ENCODE measurements around the gene SH2D3C. TPM values are rescaled to one million over a fixed set of nuclear protein-coding genes. Genes with fewer than 3 reads are reported as not detected.

Gene SH2D3C
- total RNA-seq, 2 donors from 2014 or later = 11.5 to 16.5 TPM

GRCh38 chr9:127693697-127694096 is 84.8 kb downstream of the SH2D3C start:
- Histone ChIP-seq H3K9me3 (no peaks in the 10 kb centered on the region), H3K27ac (no peak overlapping the region), H3K4me1 (peaks cover 0 to under 1% of the 10 kb centered on the region in 2 donors), H3K27me3 (no peaks in the 10 kb centered on the region), H3K4me3 (no peak overlapping the region), H3K36me3 (peaks cover 20% of the 10 kb centered on the region)
- no peak for DNase-seq (ENCODE audit: low spot score)
- TF ChIP-seq CTCF (IDR thresholded peaks at IDR 0.05) = no peak

- no peak for DNase-seq (ENCODE audit: low spot score)
- no peak overlapping the region for H3K4me3 ChIP-seq
- H3K9me3 ChIP-seq = no peaks in the 10 kb centered on the region
- no peak overlapping the region for H3K27ac ChIP-seq
- TF ChIP-seq CTCF (IDR thresholded peaks at IDR 0.05) = no peak
- no peaks in the 10 kb centered on the region for H3K4me1 ChIP-seq
- peaks cover 23% of the 10 kb centered on the region for H3K36me3 ChIP-seq
- H3K27me3 ChIP-seq = no peaks in the 10 kb centered on the region
These were observed 85.3 kb downstream of the SH2D3C start for GRCh38 chr9:127693143-127693542.

- Histone ChIP-seq H3K4me3 (no peak overlapping the region), H3K9me3 (no peaks in the 10 kb centered on the region), H3K27me3 (no peaks in the 10 kb centered on the region), H3K4me1 (no peaks in the 10 kb centered on the region), H3K36me3 (peaks cover 25% of the 10 kb centered on the region), H3K27ac (no peak overlapping the region)
- no peak for TF ChIP-seq CTCF (IDR thresholded peaks at IDR 0.05)
- no peak for DNase-seq (ENCODE audit: low spot score)
These were observed 86.4 kb downstream of the SH2D3C start for GRCh38 chr9:127692071-127692470.

- H3K4me1 ChIP-seq = no peaks in the 10 kb centered on the region
- H3K4me3 ChIP-seq = no peak overlapping the region
- DNase-seq (ENCODE audit: low spot score) = no peak
- no peaks in the 10 kb centered on the region for H3K27me3 ChIP-seq
- no peak for TF ChIP-seq CTCF (IDR thresholded peaks at IDR 0.05)
- H3K27ac ChIP-seq = no peak overlapping the region
- H3K9me3 ChIP-seq = no peaks in the 10 kb centered on the region
- H3K36me3 ChIP-seq = peaks cover 25% of the 10 kb centered on the region
These were observed 87.7 kb downstream of the SH2D3C start for GRCh38 chr9:127690735-127691134.

GRCh38 chr9:127689329-127690000 is 89.0 kb downstream of the SH2D3C start:
- H3K4me3 ChIP-seq = no peak overlapping the region
- TF ChIP-seq CTCF (IDR thresholded peaks at IDR 0.05) = no peak
- H3K27ac ChIP-seq = no peak overlapping the region
- H3K36me3 ChIP-seq = peaks cover 26% of the 10 kb centered on the region
- H3K4me1 ChIP-seq = no peaks in the 10 kb centered on the region
- H3K27me3 ChIP-seq = no peaks in the 10 kb centered on the region
- no peak for DNase-seq (ENCODE audit: low spot score)
- H3K9me3 ChIP-seq = no peaks in the 10 kb centered on the region

Small RNA genes lying within 50 kb of the gene (microRNA-seq; reads per million reads assigned to microRNA genes)
- gene MIR2861 (ENCODE audit: borderline number of aligned reads in 2 of 2, borderline replicate concordance in 1 of 2) (0 reads per million in 2 donors), gene MIR3960 (ENCODE audit: borderline number of aligned reads in 2 of 2, borderline replicate concordance in 1 of 2) (0 reads per million in 2 donors)

Other genes with a start within 250 kb of the SH2D3C start
- gene STXBP1, start 166.4 kb downstream of the SH2D3C start, total RNA-seq = 10 to 100 TPM; 44.9 to 72.8 TPM
- not detected for gene CFAP157, start 71.7 kb downstream of the SH2D3C start, total RNA-seq
- 10 to 100 TPM; 16.5 to 16.7 TPM for gene PTRH1, start 63.0 kb downstream of the SH2D3C start, total RNA-seq
- under 1 TPM; 0.11 to 0.16 TPM for gene TTC16, start 62.6 kb downstream of the SH2D3C start, total RNA-seq
- gene TOR2A, start 43.4 kb downstream of the SH2D3C start, total RNA-seq = 1 to 10 TPM; 3.9 to 7.0 TPM
- 10 to 100 TPM; 37.2 to 53.3 TPM for gene CDK9, start 7.4 kb upstream of the SH2D3C start, total RNA-seq
- gene FPGS, start 24.2 kb upstream of the SH2D3C start, total RNA-seq = 10 to 100 TPM; 43.9 to 47.0 TPM
- 100 to 1,000 TPM; 142 to 511 TPM for gene ENG, start 76.0 kb upstream of the SH2D3C start, total RNA-seq
- 100 to 1,000 TPM; 263 to 398 TPM for gene AK1, start 99.0 kb upstream of the SH2D3C start, total RNA-seq
- gene ST6GALNAC6, start 120.9 kb upstream of the SH2D3C start, total RNA-seq = 100 to 1,000 TPM in 1 of 2 donors, 10 to 100 TPM in 1; 68.2 to 106 TPM
- gene ST6GALNAC4, start 138.4 kb upstream of the SH2D3C start, total RNA-seq = 10 to 100 TPM; 31.7 to 59.0 TPM
- gene PIP5KL1, start 152.1 kb upstream of the SH2D3C start, total RNA-seq = under 1 TPM in 1 of 2 donors, not detected in 1; 0.20 TPM
- gene DPM2, start 159.2 kb upstream of the SH2D3C start, total RNA-seq = 10 to 100 TPM in 1 of 2 donors, 1 to 10 TPM in 1; 4.7 to 11.4 TPM
- gene EEIG1, start 202.3 kb upstream of the SH2D3C start, total RNA-seq = 10 to 100 TPM in 1 of 2 donors, 1 to 10 TPM in 1; 8.3 to 11.6 TPM